NT2/D1 (cell line): ENCODE results near the gene BGN.

Source experiments
- SUZ12 ChIP-seq: IDR thresholded peaks from 2 replicates; pipeline ENCODE4 v1.6.1; 2011; ENCODE audit not compliant: insufficient read length, insufficient read depth; ENCODE audit errors: extremely low read depth
- YY1 ChIP-seq: IDR thresholded peaks from 2 replicates; pipeline ENCODE4 v1.6.1; 2011; ENCODE audit not compliant: insufficient read length, insufficient read depth
- ZNF274 ChIP-seq: IDR thresholded peaks from 2 replicates; pipeline ENCODE4 v1.6.1; 2011; ENCODE audit warnings: mild to moderate bottlenecking, low read depth, low read length

- TF ChIP-seq YY1, result no peak
- TF ChIP-seq ZNF274, result no peak
- TF ChIP-seq SUZ12, result no peak
Observed at GRCh38 chrX:153501530-153501929, 6.8 kb downstream of the BGN start.
